ENCODE results near the gene EGFLAM. TPM values are rescaled to one million over a fixed set of nuclear protein-coding genes. Genes with fewer than 3 reads are reported as not detected.
A peak's percentile ranks its signal among the peaks of the same experiment; 100 is the strongest.

The EGFLAM gene
- total RNA-seq, 1 donor from 2014 or later = 0.68 TPM

DNA sequence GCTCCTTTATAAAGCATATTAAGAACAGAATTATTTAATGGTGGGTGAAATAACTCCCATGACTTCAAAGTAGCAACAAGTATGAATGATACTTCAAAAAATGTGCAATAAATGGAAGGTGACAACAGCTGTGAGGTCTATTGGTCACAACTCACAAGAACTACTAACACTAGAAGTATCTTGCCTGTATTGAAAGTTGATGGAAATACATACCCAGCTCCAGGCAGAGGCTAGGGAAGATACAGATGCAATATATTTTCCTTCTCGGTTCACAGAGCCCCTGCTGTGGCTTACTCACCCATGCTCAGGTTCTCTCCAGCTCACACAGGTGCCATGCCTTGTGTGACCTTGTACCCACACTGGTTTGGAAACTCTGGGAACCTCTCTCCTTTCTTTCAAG, 164.3 kb downstream of the EGFLAM start:
- ATAC-seq = no peak

DNA sequence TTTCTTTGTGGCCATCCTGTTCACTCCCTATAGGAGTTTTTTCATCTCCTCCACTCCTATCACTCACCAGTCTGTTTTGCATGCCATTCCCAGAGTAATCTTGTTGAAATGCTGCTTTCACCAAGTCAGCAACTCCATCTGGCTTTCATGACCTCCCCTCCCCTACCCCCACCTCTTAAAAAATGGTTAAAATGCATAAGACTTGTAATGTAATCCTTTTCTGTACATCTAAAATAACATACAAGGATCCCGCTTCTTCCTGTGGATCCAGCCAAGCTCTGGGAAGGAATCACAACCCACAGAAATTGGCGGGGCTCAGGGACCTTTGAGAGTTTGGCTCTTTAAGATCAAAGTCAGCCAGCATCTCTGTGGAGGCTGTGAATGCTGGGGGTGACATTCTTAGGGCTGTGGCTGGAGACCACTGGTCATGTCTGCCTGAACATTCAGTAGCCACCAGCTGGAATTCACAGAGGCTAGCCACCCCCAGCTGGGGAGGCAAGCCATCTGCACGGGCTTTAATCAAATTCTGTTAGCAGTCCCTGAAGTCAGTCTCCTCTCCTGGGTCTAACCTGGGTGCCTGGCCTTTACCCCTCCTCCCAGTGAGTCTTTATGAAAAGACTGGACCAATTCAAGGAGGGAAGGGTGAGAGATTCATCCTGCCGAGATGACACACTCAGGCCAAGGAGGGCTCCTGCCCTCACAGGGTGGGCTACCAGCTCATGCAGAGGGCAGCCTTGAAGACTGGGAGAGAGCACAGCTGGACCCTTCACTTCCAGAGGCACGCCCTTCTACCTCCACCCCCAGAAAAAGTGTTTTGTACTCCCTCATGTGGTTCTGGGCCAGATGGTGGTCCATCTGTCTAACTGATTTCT, 165.2 kb downstream of the EGFLAM start:
- no peak for ATAC-seq

DNA sequence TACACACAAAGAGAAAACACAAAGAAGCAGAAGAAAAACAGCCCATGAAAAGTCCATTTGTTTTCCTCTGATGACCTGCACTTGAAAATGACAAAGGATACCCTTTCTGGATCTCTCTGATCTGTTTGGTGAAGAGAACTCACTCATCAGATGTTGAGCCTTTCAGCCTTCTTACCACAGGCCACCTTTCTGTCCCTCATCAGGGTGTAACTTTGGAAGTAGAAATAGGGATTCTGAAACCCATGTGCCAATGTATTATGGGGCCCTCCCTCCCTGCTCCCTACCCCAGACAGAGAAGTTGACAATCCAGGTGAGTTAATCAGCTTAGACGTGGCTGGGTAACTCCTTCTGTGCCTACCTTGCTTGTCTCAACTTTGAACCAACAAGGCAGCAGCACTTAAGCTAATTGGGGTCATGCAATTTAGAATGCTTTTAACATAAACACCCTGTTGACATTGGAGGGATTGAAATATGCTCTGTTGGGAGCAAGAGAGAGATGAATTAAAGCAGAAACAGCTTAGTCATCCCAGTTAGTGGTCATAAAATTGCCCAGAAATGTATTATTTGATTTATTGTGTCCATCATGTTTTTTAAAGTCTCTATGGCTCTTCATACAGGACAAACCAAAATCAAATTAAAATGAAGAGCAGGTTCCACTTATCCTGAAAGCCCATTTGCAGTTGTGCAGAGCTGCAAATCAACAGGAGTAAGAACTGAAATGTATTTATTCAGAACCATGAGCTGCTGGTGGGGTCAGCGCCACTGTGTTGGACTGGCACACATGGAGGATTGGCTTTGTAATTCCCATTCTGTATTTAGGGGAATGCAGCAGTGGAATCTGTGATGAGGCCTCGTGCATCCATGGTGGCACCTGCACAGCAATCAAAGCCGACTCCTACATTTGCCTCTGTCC, 166.0 kb downstream of the EGFLAM start:
- ATAC-seq = no peak

DNA sequence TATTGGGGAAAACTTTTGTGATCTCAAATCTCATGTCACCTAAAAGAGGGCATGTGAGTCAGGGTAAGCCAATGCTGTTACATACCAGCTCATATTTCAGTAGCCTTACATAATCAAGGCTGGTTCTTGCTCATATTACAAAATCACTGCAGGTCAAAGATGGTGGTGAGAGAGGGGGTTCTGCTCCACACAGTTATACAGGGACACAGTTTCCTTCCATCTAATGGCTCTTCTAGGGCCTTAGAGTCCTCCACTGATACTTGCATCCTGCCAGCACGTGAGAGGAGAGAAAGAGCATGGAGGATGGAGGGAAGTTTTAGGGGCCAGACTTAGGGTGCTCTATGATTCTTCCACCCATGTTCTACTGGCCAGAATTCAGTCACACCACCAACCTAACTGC, 168.1 kb downstream of the EGFLAM start:
- no peak for ATAC-seq

DNA sequence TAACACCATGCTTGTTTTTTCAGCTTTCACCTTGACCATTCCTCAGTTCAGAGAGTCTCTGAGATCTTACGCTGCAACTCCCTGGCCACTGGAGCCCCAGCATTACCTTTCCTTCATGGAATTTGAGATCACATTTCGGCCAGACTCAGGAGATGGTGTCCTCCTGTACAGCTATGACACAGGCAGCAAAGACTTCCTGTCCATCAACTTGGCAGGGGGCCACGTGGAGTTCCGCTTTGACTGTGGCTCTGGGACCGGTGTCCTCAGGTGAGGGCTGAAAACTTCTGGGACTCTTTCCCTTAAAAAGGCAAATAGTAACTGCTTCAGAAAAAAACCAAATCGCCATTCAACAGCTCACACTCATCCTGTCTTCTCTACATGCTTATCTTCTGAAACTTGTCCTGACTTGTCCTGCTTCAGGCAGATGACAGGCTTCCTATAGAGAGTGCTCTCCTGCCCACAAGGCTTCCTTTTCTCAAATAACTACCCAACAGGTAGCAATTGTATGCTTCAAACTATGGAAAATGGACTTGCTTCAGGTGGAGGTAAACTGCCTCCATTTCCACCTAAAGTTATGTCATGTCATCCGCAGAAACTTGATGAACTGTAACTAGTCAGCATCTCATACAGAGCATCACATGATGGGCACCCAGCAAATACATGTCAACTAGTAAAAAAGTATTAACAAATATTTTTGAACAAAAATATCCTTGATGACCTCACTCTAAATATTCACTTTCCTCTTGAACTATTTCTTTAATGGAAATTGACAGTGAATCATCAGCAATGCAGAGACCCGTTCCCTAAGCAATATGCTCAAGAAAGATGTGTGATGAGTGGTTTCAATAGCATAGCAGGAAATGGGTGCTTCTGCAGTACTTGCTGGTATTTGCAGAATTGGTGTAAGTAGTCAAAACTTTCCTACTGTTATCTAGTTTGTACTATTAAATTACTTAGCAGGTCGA, 168.9 kb downstream of the EGFLAM start:
- ATAC-seq = no peak

DNA sequence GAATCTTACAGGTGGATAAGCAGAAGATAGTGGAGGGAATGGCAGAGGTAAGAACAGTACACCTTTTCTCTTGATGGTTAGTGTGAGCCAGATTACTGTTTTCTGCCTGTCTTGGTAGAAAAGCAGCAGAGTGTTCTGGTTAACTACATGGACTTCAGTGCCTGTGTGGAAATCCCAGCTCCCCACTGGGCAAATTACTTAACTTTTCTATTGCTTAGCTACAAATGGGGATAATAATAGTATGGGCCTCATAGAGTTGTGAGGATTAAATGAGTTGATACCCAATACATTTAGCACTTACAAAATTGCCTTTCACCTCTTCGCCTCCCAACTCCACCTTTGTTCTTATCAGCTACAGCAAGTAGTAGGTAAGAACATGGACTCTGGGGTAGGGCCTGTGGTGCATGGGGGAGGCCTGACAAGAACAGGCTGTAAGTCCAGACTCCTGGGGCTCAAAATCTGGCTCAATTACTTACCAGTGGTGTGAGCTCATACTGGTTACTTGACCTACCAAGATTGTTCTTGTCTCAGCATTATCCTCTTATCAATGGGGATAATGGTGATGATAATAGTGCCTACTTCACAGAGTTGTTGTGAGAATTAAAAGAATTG, 173.0 kb downstream of the EGFLAM start:
- no peak for ATAC-seq

DNA sequence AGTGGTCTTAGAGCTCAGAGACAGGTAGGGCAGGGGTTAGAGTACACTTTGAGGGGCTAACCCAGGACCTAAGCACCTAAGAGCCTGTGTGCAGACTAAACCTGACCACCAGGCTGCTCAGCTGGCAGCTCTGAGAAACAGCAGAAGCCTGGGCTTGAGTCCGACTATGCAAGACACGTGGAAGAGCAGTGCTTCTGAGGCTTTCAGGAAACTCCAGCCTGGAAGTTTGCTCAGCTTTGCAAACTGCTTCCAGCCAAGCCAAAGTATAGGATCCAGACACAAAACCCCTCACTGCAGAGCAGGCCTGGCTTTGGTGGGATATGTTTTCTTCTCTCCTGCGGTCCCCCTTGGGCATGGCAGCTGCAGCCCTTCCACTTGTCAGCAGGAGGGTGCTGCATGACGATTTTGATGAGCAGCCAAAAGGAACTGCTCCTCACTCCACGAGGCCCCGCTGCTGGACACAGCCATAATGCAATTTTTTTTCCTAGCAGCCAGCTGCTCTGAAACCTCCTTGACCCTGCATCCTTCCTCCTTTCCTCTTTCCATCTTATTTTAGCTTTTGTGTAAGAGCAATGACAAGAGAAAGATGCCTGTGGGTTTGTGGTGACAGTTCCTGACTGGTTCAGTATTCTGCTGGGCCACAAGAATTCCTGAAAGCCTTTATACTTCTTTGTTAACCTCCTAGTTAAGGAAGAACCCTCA, 175.0 kb downstream of the EGFLAM start:
- no peak for ATAC-seq

DNA sequence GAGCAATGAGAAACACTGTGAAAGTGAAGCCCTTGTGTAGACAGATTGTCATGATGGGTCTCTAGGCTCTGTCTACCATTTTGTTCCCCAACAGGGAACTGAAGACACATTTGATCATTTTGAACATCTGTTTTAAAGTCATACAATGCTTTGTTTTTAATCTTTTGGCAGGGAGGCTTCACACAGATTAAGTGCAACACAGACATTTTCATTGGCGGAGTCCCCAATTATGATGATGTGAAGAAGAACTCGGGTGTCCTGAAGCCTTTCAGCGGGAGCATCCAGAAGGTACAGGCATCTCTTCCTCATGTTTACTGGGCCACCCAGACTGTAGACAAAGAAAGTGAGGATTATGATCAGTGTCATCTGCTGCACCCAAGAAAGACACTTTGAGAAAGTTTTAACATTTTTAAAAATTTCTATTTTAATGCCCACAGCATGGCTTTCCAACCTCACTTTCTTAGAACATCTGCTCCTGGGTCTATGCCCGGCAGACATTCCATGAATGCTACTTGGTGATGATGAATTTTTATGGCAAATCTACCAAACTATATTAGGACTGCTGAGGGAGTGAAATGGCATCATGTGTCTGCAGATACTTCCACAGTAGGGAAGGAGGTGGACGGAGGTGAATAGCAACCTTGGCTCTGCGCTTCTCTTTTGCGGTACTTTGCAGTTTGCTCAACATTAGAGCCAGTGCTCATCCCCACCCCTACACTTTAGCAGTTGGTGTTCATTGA, 176.8 kb downstream of the EGFLAM start:
- ATAC-seq = no peak

DNA sequence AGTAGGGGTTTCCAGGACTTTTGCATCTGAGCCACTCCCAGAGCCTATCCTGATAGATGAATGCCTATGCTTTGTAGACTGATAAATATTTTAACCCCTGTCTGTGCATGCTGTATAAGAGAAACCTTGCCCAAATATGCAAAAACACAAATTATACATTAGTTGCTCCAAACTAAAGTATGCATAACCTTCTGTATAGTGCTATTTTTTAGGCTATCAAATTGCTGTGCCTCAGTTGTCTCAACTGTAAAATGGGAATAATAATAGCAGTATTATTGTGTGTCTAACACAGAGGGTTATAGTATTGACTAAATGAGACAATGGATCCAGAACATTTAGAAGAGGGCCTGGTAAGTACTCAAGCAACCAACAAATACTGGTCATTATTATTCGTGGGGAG, 180.4 kb downstream of the EGFLAM start:
- no peak for ATAC-seq

DNA sequence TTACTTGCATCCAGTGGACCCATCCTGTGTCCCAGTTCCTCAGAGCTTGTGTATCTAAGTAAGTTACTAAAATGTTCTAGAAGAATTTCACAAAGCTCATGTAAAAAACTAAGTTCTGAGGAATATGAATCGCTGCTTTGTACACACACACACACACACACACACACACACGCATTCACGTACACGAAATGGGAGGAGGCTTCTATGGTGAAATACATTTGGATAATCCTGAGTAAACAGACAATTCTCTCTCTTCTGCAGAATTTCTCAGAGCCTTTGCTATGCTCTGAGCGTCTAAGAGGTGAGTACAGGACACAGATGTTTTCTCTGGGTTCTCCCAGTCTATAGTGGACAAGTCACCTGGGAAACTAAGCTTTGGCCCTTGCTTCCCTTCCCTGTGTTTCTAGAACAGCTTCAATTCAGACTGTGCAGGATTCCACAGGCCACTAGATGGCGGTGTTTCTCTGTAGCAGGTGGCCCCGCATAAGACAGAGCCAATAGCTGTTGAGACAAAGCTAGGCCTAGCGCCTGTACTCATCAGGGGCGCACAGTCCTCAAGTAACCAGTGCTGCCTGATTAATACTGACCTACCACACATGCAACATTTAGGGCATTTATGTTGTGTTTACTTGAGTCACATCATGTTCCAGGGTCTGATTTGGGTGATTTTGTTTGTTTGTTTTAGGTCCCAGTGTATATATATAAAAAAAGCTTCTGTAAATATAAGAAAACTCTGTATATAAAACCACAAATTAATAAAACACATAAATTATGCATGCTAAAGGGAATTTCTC, 183.3 kb downstream of the EGFLAM start:
- peak; percentile 96 for ATAC-seq

DNA sequence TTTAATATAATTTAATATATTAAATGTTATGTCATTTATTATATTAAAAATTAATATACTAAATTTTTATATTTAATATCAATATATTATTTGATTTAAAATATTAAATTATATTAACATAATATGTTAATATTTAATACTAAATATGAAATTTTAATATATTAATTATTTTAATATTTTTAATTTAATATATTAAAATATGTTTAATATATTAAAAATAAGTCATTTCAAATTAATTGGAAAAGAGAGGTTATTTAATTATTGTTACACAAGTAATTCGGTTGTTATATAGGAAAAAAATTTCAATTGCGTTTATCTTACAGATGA, 183.9 kb downstream of the EGFLAM start:
- no peak for ATAC-seq

DNA sequence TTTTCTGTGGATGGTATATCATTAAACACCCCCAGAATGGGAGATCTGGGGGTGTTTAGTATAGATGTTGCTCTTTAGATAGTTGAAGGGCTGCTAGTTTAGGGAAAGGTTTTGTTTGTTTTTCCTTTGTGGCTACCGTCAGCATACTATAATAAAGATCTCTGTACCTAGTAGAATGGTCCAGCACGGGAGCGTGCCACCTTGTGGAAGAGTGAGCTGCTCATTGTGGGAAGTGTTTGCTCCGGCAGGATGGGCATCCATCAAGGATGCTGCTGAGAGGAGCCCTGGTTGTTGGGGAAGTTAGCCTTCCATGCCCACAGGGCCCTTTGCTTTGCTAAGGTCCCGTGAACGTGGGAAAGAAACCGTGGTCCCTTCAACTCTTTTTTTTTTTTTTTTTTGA, 185.0 kb downstream of the EGFLAM start:
- no peak for ATAC-seq

DNA sequence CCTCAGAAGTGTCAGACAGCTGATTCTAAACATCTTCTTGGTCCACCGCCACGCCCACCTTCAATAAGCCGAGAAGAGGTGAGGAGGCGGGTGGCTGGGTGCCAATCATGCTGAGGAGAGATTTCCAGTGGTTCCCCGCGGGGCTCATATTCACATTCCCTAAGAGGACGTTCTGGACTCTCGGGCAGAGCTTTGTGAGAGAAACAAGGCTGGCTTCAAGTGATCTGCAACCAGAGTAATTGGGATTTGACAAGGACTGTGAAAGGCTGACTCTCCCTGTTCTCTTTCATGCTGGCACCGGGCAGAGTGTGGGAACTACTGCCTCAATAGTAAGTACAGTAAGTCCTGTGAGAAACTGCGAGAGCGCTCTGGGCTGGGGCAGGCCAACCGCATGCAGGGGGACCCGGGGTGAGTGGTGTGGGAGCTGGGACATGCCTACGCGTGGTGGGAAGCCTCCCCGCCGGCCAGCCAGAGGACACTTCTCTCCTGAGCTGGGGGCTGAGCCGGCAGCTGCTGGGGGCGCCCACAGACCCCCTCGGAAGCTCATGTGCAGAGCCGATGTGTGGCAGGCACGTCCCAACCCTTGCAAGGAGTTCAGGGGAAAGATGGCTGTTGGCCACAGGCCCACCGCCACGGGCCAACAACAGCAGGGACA, 187.1 kb downstream of the EGFLAM start:
- peak; percentile 12 for ATAC-seq

DNA sequence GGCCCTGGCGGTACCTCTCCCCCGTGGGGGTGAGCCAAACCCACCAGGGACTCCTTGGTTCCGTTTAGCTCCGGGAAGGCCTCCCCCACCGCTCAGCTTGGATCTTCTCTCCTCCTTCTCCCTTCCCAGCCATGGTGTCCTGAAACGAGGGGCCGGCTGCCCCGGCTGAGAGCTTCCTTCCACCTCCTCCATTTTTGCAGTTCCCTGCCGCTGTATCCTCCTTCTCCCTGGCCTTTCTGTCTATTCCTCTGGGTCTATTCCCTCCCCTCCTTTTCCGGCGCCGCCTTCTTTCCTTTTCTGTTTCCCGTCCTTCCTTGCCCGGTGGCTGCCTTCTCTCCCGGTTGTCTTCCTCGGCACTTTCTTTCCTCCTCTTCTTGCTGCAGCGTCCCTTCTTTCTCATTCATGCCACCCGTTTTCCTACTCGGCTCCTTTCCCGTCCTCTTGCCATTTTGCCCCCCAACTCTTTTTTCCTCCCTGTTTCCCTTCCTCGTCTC, 187.7 kb downstream of the EGFLAM start:
- ATAC-seq = no peak

DNA sequence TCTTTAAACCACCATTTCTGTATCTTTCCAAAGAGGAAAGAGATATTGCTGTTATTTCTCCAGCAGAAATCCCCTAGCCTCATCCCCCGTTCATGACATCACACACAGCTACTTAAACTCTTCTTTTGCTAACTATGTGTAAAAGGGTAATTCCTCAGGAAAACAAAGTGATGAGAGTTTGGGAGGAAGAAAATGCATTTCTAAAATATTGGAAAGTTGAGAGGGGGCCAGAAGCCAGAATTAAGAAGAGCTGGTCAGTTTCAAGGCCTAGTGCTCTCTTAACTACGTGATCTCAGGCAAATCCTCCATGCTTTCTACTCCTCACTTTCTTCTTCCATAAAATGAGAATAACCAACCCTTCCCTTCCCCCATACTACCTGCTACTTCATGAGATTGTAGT, 188.7 kb downstream of the EGFLAM start:
- ATAC-seq = no peak

DNA sequence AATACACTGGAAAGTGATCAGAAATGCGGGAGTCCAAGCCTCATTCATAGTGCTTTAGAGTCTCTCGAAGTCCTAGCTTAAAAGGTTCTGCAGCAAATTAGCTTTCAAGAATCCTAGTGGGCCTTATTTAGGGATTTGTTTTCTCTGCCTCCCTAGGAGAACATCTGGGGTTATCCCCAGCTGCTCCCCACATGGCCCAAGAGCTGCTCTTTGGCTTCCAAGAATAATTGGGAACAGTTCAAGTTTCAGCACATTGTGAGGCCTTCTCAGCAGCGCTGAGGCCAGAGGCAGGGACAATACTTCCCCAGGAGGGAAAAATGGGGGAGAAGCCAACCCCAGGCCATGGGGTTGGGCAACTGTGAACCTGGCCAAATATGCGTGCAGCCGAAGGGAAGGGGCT, 189.4 kb downstream of the EGFLAM start:
- no peak for ATAC-seq

DNA sequence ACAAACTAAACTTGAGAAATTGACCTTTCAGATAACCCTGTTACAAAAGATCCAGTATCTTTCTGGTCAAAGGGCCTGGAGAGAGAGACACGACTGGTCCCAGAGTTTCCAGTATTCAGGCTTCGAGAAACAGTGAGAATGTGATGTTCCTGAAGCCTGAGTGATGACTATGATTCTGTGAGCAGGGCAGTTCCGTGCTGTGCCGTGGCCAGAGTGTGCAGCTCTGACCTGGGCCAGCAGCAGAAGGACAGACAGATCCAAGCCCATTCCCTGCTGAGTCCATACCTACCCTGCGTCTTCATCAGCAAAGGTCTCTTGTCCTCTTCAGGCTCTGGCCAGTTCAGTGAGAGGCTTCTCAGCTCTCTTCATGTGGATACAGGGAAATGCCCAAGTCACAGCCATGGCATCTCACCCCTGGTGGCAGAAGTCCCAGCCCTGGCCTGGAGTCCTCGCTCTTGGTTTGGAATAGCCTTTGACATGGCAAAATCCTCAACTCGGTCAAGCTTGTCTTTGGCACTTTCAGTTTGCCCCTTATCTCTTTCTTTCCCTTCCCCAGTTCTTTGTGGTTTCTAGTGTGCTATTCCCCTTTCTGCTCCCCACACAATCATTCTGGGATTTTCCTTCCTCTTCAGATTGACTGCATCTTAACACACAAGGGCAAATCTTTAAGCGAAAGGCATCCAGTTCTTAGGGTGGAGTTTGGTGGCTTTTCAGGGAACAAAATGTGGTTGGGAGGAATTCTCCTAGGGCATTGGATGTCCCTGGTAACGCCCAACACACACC, 190.4 kb downstream of the EGFLAM start:
- ATAC-seq = no peak

DNA sequence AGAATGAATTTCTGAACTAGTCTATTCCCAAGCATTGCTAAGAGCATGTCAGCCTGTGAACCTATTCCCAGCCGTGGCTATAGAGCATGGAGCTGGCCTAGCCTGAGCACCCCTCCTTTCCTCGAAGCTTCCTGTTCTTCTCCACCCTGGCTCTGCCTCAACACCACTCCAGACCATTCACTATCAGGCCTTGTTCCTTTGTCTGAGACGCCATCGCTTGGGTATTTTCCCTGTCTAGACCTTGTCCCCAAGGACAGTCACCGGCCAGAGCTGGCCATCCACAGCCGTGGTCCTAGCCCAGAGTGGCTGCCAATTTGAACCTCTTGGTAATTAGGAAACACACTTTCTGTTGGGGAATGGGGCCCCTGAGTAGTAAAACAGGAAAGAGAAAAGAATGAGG, 192.3 kb downstream of the EGFLAM start:
- ATAC-seq = no peak

Measured in esophagus mucosa (tissue), 1 donor.